HG03196 (cell line): Measurements from ENCODE around the gene NKAIN2.
A peak's percentile ranks its signal among the peaks of the same experiment; 100 is the strongest.

Source experiments
- ATAC-seq: cut with Tn5 transposase; IDR thresholded peaks from one replicate; pipeline ENCODE4 v1.9.1; 2021; ENCODE audit not compliant: unreplicated experiment

NKAIN2 gene

GRCh38 chr6:123803504-123804013 lies at the start of gene NKAIN2:
Gene NKAIN2, plus strand, starts transcription at chr6:123803865.
- no peak for ATAC-seq

- no peak for ATAC-seq
Observed at GRCh38 chr6:123759472-123759871, 44.2 kb upstream of the NKAIN2 start.

- ATAC-seq, result no peak
Observed at GRCh38 chr6:123763904-123764303, 39.8 kb upstream of the NKAIN2 start.

- no peak for ATAC-seq
Observed at GRCh38 chr6:123764722-123765121, 38.9 kb upstream of the NKAIN2 start.

- ATAC-seq, result no peak
Observed at GRCh38 chr6:123768921-123769320, 34.7 kb upstream of the NKAIN2 start.

- no peak for ATAC-seq
Observed at GRCh38 chr6:123769431-123769830, 34.2 kb upstream of the NKAIN2 start.

GRCh38 chr6:123770247-123770949 lies 33.3 kb upstream of the NKAIN2 start:
- no peak for ATAC-seq

GRCh38 chr6:123771126-123771525 lies 32.5 kb upstream of the NKAIN2 start:
- ATAC-seq, result no peak

- ATAC-seq, result no peak
Observed at GRCh38 chr6:123777563-123777962, 26.1 kb upstream of the NKAIN2 start.

GRCh38 chr6:123780021-123780420 lies 23.6 kb upstream of the NKAIN2 start:
- no peak for ATAC-seq

GRCh38 chr6:123784330-123784729 lies 19.3 kb upstream of the NKAIN2 start:
- no peak for ATAC-seq

- ATAC-seq, result no peak
Observed at GRCh38 chr6:123785039-123785438, 18.6 kb upstream of the NKAIN2 start.

GRCh38 chr6:123788319-123788718 lies 15.3 kb upstream of the NKAIN2 start:
- ATAC-seq, result no peak

- no peak for ATAC-seq
Observed at GRCh38 chr6:123794190-123794589, 9.5 kb upstream of the NKAIN2 start.

- no peak for ATAC-seq
Observed at GRCh38 chr6:123794799-123795198, 8.9 kb upstream of the NKAIN2 start.

- ATAC-seq, result no peak
Observed at GRCh38 chr6:123801067-123801466, 2.6 kb upstream of the NKAIN2 start.

GRCh38 chr6:123802351-123802696 lies 1.3 kb upstream of the NKAIN2 start:
- ATAC-seq, result peak; percentile 11

- peak; percentile 94 for ATAC-seq
Observed at GRCh38 chr6:123802697-123803503, 765 bp upstream of the NKAIN2 start.

GRCh38 chr6:123804014-123804786 lies 535 bp downstream of the NKAIN2 start:
- ATAC-seq, result no peak

- no peak for ATAC-seq
Observed at GRCh38 chr6:123804787-123805540, 1.3 kb downstream of the NKAIN2 start.

- no peak for ATAC-seq
Observed at GRCh38 chr6:123805921-123806320, 2.3 kb downstream of the NKAIN2 start.
